ENCODE measurements around the gene STAC3.

STAC3 gene

DNA sequence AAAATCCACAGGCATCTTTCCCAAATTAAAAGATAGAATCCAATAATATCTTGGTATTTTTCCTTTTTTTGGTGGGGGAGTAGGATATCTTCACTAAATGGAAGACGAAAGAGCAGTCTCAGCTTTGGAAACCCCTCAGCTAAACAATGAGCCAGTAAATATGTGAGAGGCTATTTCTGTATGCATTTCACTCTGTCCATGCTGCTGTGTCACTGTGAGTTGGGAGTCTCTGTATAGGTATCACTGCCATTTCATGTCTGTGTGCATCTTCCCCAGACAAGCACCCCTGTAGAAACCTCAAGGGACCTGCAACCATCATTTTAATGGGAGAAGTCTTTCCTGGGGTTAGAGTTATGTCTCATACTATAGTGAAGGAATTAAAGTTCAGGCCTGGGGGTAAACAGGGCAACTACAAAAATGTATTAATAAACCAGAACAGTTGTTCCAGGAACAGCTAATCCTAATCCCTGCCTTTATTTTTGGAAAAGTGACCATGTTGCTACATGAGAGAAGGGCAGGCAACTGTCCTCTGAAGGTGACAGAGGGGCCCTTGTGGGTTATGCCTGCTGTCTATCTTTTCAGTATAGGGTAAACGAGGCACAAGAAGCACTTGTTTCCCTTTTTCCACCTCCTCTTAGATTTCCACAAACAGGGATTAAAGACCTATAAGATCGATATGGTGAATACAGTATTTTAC lies 11.3 kb upstream of the STAC3 start:
- Histone ChIP-seq H3F3A (ENCODE audit: insufficient read depth) (0 out of 2 replicates have a peak, but pooled peaks cover 4% of the 10 kb centered on the region), H2AFZ (ENCODE audit: low read depth, low read length, severe bottlenecking) (no peak overlapping the region), H3K9ac (ENCODE audit: low read length) (no peak overlapping the region), H3K4me3 (ENCODE audit: insufficient read depth, low read length, poor library complexity, severe bottlenecking) (no peak overlapping the region), H3K4me2 (ENCODE audit: low read depth, low read length, poor library complexity, severe bottlenecking) (no peak overlapping the region), H3K27me3 (ENCODE audit: low read length) (no peaks in the 10 kb centered on the region), H3K27ac (ENCODE audit: low read depth, low read length) (no peak overlapping the region), H4K20me1 (ENCODE audit: low read depth, low read length) (no peaks in the 10 kb centered on the region), H3K9me3 (ENCODE audit: insufficient read depth, low read length) (no peaks in the 10 kb centered on the region), H3K79me2 (ENCODE audit: insufficient read depth, low read length) (no peaks in the 10 kb centered on the region), H3K9me2 (replicated peaks; ENCODE audit: insufficient read depth, low read length) (no peaks in the 10 kb centered on the region), H3K36me3 (ENCODE audit: low read length) (peaks cover under 1% of the 10 kb centered on the region; the same call in 1 of the 2 replicates)
- TF ChIP-seq EZH2phosphoT487 (conservative IDR thresholded peaks at IDR 0.05; ENCODE audit: low read length): no peak
- TF ChIP-seq, protein P1, sequence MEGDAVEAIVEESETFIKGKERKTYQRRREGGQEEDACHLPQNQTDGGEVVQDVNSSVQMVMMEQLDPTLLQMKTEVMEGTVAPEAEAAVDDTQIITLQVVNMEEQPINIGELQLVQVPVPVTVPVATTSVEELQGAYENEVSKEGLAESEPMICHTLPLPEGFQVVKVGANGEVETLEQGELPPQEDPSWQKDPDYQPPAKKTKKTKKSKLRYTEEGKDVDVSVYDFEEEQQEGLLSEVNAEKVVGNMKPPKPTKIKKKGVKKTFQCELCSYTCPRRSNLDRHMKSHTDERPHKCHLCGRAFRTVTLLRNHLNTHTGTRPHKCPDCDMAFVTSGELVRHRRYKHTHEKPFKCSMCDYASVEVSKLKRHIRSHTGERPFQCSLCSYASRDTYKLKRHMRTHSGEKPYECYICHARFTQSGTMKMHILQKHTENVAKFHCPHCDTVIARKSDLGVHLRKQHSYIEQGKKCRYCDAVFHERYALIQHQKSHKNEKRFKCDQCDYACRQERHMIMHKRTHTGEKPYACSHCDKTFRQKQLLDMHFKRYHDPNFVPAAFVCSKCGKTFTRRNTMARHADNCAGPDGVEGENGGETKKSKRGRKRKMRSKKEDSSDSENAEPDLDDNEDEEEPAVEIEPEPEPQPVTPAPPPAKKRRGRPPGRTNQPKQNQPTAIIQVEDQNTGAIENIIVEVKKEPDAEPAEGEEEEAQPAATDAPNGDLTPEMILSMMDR (IDR thresholded peaks at IDR 0.05; ENCODE audit: insufficient read depth, low read length, poor library complexity, severe bottlenecking): no peak

DNA sequence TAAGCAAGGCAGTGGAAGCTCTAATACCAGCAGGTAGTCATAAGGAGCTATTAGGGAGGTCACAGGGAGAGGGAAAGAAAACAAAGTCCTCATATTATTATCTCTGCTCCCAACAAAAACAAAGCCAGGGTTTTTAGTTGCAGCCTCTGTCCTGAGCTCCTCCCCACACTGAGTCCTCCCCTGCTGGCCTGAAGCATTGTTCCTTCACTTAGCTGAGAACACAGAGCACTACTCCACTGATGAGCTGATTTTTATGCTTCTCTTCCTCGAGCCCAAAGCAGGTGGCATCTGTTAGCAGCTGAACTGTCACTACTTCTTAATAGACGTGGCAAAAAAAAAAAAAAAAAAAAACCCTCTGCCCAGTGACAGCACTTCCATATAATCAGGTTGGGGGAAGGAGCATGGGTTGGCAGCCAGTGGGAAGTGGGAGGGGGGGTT lies 10.5 kb upstream of the STAC3 start:
- H3F3A ChIP-seq (ENCODE audit: insufficient read depth): 0 out of 2 replicates have a peak, but pooled peaks cover 4% of the 10 kb centered on the region
- peaks cover 4% of the 10 kb centered on the region; the same call in 1 of the 2 replicates for H3K36me3 ChIP-seq (ENCODE audit: low read length)
- no peaks in the 10 kb centered on the region for H4K20me1 ChIP-seq (ENCODE audit: low read depth, low read length)
- H3K9me2 ChIP-seq (replicated peaks; ENCODE audit: insufficient read depth, low read length): no peaks in the 10 kb centered on the region
- H2AFZ ChIP-seq (ENCODE audit: low read depth, low read length, severe bottlenecking): no peak overlapping the region
- H3K4me2 ChIP-seq (ENCODE audit: low read depth, low read length, poor library complexity, severe bottlenecking): no peak overlapping the region
- H3K27ac ChIP-seq (ENCODE audit: low read depth, low read length): no peak overlapping the region
- no peak overlapping the region for H3K4me3 ChIP-seq (ENCODE audit: insufficient read depth, low read length, poor library complexity, severe bottlenecking)
- H3K9ac ChIP-seq (ENCODE audit: low read length): no peak overlapping the region
- H3K9me3 ChIP-seq (ENCODE audit: insufficient read depth, low read length): no peaks in the 10 kb centered on the region
- TF ChIP-seq EZH2phosphoT487 (conservative IDR thresholded peaks at IDR 0.05; ENCODE audit: low read length): no peak
- TF ChIP-seq, protein P1 (IDR thresholded peaks at IDR 0.05; ENCODE audit: insufficient read depth, low read length, poor library complexity, severe bottlenecking): no peak
- H3K79me2 ChIP-seq (ENCODE audit: insufficient read depth, low read length): no peaks in the 10 kb centered on the region
- no peaks in the 10 kb centered on the region for H3K27me3 ChIP-seq (ENCODE audit: low read length)

DNA sequence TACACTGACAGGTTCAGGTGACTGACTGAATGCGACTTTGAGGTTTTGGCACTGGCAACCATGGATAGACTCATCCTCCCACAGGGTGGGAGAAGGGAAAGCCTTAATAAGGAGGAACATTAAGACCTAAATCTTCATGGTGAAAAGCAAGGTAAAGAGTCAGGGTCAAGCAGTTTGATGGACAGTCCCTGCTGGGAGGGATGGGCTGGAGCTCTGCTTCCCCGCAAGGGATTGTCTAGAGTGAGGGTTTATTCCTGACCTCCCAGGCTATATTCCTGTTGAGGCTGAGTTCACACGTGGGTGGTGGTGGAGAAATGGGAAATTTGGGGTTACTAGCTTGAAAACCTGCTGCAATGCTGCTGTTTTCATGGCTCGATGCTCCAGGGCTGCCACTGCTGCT lies 9.4 kb upstream of the STAC3 start:
- no peaks in the 10 kb centered on the region for H3K27me3 ChIP-seq (ENCODE audit: low read length)
- H3K9me3 ChIP-seq (ENCODE audit: insufficient read depth, low read length): no peaks in the 10 kb centered on the region
- H3K4me3 ChIP-seq (ENCODE audit: insufficient read depth, low read length, poor library complexity, severe bottlenecking): no peak overlapping the region
- TF ChIP-seq, protein P1 (IDR thresholded peaks at IDR 0.05; ENCODE audit: insufficient read depth, low read length, poor library complexity, severe bottlenecking): no peak
- no peak for TF ChIP-seq EZH2phosphoT487 (conservative IDR thresholded peaks at IDR 0.05; ENCODE audit: low read length)
- H4K20me1 ChIP-seq (ENCODE audit: low read depth, low read length): no peaks in the 10 kb centered on the region
- no peak overlapping the region for H3K4me2 ChIP-seq (ENCODE audit: low read depth, low read length, poor library complexity, severe bottlenecking)
- no peak overlapping the region for H3K27ac ChIP-seq (ENCODE audit: low read depth, low read length)
- no peaks in the 10 kb centered on the region for H3K79me2 ChIP-seq (ENCODE audit: insufficient read depth, low read length)
- peaks cover 4% of the 10 kb centered on the region; the same call in 1 of the 2 replicates for H3K36me3 ChIP-seq (ENCODE audit: low read length)
- H2AFZ ChIP-seq (ENCODE audit: low read depth, low read length, severe bottlenecking): no peak overlapping the region
- no peak overlapping the region for H3K9ac ChIP-seq (ENCODE audit: low read length)
- H3F3A ChIP-seq (ENCODE audit: insufficient read depth): 0 out of 2 replicates have a peak, but pooled peaks cover 3% of the 10 kb centered on the region
- H3K9me2 ChIP-seq (replicated peaks; ENCODE audit: insufficient read depth, low read length): no peaks in the 10 kb centered on the region

Measured in SU-DHL-6 (cell line).